ENCODE measurements around the gene DNAJC5G. TPM values are rescaled to one million over a fixed set of nuclear protein-coding genes. Genes with fewer than 3 reads are reported as not detected.

DNAJC5G gene
- total RNA-seq, 1 donor from 2014 or later: not detected

GRCh38 chr2:27313882-27314645 lies 38.8 kb downstream of the DNAJC5G start:
- no peaks in the 10 kb centered on the region for H3K79me2 ChIP-seq (ENCODE audit: low read depth)
- H3K9me3 ChIP-seq (ENCODE audit: low read depth): no peaks in the 10 kb centered on the region
- peaks cover under 1% of the 10 kb centered on the region for H3K27me3 ChIP-seq
- TF ChIP-seq CTCF (IDR thresholded peaks at IDR 0.05) (no peak), EZH2 (IDR thresholded peaks at IDR 0.05) (no peak), EZH2phosphoT487 (IDR thresholded peaks at IDR 0.05) (no peak)
- Mint-ChIP-seq H3K27ac (no peak overlapping the region), H3K9me3 (no peaks in the 10 kb centered on the region), H3K27me3 (ENCODE audit: insufficient read depth, low read depth) (peaks cover 2% of the 10 kb centered on the region), H3K4me3 (no peak overlapping the region), H3K36me3 (peaks cover 2% of the 10 kb centered on the region), H3K4me1 (no peaks in the 10 kb centered on the region)
- H3F3A ChIP-seq (ENCODE audit: low read depth): no peaks in the 10 kb centered on the region
- H2AFZ ChIP-seq (replicated peaks): no peak overlapping the region
- no peaks in the 10 kb centered on the region for H3K36me3 ChIP-seq
- H3K9ac ChIP-seq: no peak overlapping the region
- H3K4me3 ChIP-seq: no peak overlapping the region
- H3K27ac ChIP-seq: no peak overlapping the region
- H3K4me2 ChIP-seq: no peak overlapping the region
- H3K4me1 ChIP-seq: no peaks in the 10 kb centered on the region
- H4K20me1 ChIP-seq (ENCODE audit: low read depth): peaks cover 10% of the 10 kb centered on the region
- no peak for DNase-seq (ENCODE audit: low spot score)

GRCh38 chr2:27314709-27315108 lies 39.5 kb downstream of the DNAJC5G start:
- Mint-ChIP-seq H3K36me3 (peaks cover 2% of the 10 kb centered on the region), H3K4me1 (no peaks in the 10 kb centered on the region), H3K4me3 (no peak overlapping the region), H3K27ac (no peak overlapping the region), H3K27me3 (ENCODE audit: insufficient read depth, low read depth) (peaks cover 2% of the 10 kb centered on the region), H3K9me3 (no peaks in the 10 kb centered on the region)
- no peak overlapping the region for H2AFZ ChIP-seq (replicated peaks)
- no peak overlapping the region for H3K27ac ChIP-seq
- no peaks in the 10 kb centered on the region for H3K9me3 ChIP-seq (ENCODE audit: low read depth)
- H3K4me3 ChIP-seq: no peak overlapping the region
- DNase-seq (ENCODE audit: low spot score): no peak
- H3K79me2 ChIP-seq (ENCODE audit: low read depth): no peaks in the 10 kb centered on the region
- H4K20me1 ChIP-seq (ENCODE audit: low read depth): peaks cover 5% of the 10 kb centered on the region
- no peaks in the 10 kb centered on the region for H3K27me3 ChIP-seq
- no peak overlapping the region for H3K4me2 ChIP-seq
- no peaks in the 10 kb centered on the region for H3F3A ChIP-seq (ENCODE audit: low read depth)
- H3K9ac ChIP-seq: no peak overlapping the region
- H3K4me1 ChIP-seq: no peaks in the 10 kb centered on the region
- no peak for TF ChIP-seq CTCF (IDR thresholded peaks at IDR 0.05)
- TF ChIP-seq EZH2phosphoT487 (IDR thresholded peaks at IDR 0.05): no peak
- no peak for TF ChIP-seq EZH2 (IDR thresholded peaks at IDR 0.05)
- no peaks in the 10 kb centered on the region for H3K36me3 ChIP-seq

- no peaks in the 10 kb centered on the region for H3K9me3 ChIP-seq (ENCODE audit: low read depth)
- H4K20me1 ChIP-seq (ENCODE audit: low read depth): peaks cover 2% of the 10 kb centered on the region
- no peak for DNase-seq (ENCODE audit: low spot score)
- no peaks in the 10 kb centered on the region for H3K27me3 ChIP-seq
- no peak overlapping the region for H3K27ac ChIP-seq
- H3K9ac ChIP-seq: no peak overlapping the region
- no peaks in the 10 kb centered on the region for H3K79me2 ChIP-seq (ENCODE audit: low read depth)
- no peak overlapping the region for H2AFZ ChIP-seq (replicated peaks)
- H3K4me1 Mint-ChIP-seq: no peaks in the 10 kb centered on the region
- no peaks in the 10 kb centered on the region for H3K9me3 Mint-ChIP-seq
- no peak for TF ChIP-seq EZH2phosphoT487 (IDR thresholded peaks at IDR 0.05)
- TF ChIP-seq EZH2 (IDR thresholded peaks at IDR 0.05): no peak
- no peak for TF ChIP-seq CTCF (IDR thresholded peaks at IDR 0.05)
- H3K4me2 ChIP-seq: no peak overlapping the region
- H3K27ac Mint-ChIP-seq: no peak overlapping the region
- no peak overlapping the region for H3K4me3 Mint-ChIP-seq
- H3K36me3 ChIP-seq: no peaks in the 10 kb centered on the region
- H3K27me3 Mint-ChIP-seq (ENCODE audit: insufficient read depth, low read depth): peaks cover 2% of the 10 kb centered on the region
- no peaks in the 10 kb centered on the region for H3F3A ChIP-seq (ENCODE audit: low read depth)
- H3K36me3 Mint-ChIP-seq: peaks cover 2% of the 10 kb centered on the region
- no peak overlapping the region for H3K4me3 ChIP-seq
- H3K4me1 ChIP-seq: no peaks in the 10 kb centered on the region
Observed at GRCh38 chr2:27315122-27315521, 39.9 kb downstream of the DNAJC5G start.

All from neural progenitor cell (in vitro differentiated cells).